H9 (cell line): ENCODE results near the gene C16orf74. TPM values are rescaled to one million over a fixed set of nuclear protein-coding genes. Genes with fewer than 3 reads are reported as not detected.

Experiments
- DNase-seq: peaks from one replicate; pipeline ENCODE4 v3.0.0-alpha.2; 2017
- H2AFZ ChIP-seq: one replicate; pipeline ENCODE4 v1.6.1; 2013; ENCODE audit warnings: mild to moderate bottlenecking, low read length, control low read depth, moderate library complexity
- H2AK5ac ChIP-seq: 2 replicates; pipeline ENCODE4 v1.6.1; 2013; ENCODE audit warnings: low read length, control low read depth, mixed read lengths; ENCODE audit not compliant: insufficient read length
- H2BK120ac ChIP-seq: one replicate; pipeline ENCODE4 v1.6.1; 2013; ENCODE audit warnings: low read depth, mild to moderate bottlenecking, low read length, control low read depth, inconsistent platforms; ENCODE audit not compliant: poor library complexity, severe bottlenecking
- H2BK12ac ChIP-seq: 2 replicates; pipeline ENCODE4 v1.6.1; 2013; ENCODE audit warnings: low read length, control low read depth, mixed read lengths, low read depth; ENCODE audit not compliant: insufficient read length
- H2BK15ac ChIP-seq: 2 replicates; pipeline ENCODE4 v1.6.1; 2013; ENCODE audit warnings: low read depth, low read length, control low read depth
- H2BK20ac ChIP-seq: one replicate; pipeline ENCODE4 v1.6.1; 2013; ENCODE audit warnings: low read depth, mild to moderate bottlenecking, low read length, control low read depth, inconsistent platforms; ENCODE audit not compliant: poor library complexity, severe bottlenecking
- H2BK5ac ChIP-seq: 2 replicates; pipeline ENCODE4 v1.6.1; 2013; ENCODE audit warnings: low read length, control low read depth, mixed read lengths; ENCODE audit not compliant: insufficient read length
- H3K14ac ChIP-seq: 2 replicates; pipeline ENCODE4 v1.6.1; 2013; ENCODE audit warnings: low read length, control low read depth; ENCODE audit not compliant: insufficient read depth
- H3K18ac ChIP-seq: 2 replicates; pipeline ENCODE4 v1.6.1; 2013; ENCODE audit warnings: low read depth, mild to moderate bottlenecking, mixed read lengths, low read length, control low read depth; ENCODE audit not compliant: insufficient read length
- H3K23ac ChIP-seq: 2 replicates; pipeline ENCODE4 v1.6.1; 2013; ENCODE audit warnings: low read length, control low read depth, mixed read lengths, low read depth; ENCODE audit not compliant: insufficient read length
- H3K23me2 ChIP-seq: 2 replicates; pipeline ENCODE4 v1.6.1; 2013; ENCODE audit warnings: low read depth, mild to moderate bottlenecking, mixed read lengths, low read length, control low read depth; ENCODE audit not compliant: insufficient read length, poor library complexity, severe bottlenecking
- H3K27ac ChIP-seq: 2 replicates; pipeline ENCODE4 v1.5.1; 2013; ENCODE audit warnings: low read length, control low read depth, mixed read lengths, low read depth; ENCODE audit not compliant: insufficient read length
- H3K27me3 ChIP-seq: 2 replicates; pipeline ENCODE4 v1.6.1; 2013; ENCODE audit warnings: low read length, control low read depth, inconsistent platforms; ENCODE audit not compliant: insufficient read depth
- H3K4ac ChIP-seq: 2 replicates; pipeline ENCODE4 v1.6.1; 2013; ENCODE audit warnings: low read depth, mild to moderate bottlenecking, control low read depth, inconsistent platforms, low read length, moderate library complexity
- H3K4me1 ChIP-seq: 2 replicates; pipeline ENCODE4 v1.6.1; 2013; ENCODE audit warnings: low read length, control low read depth, inconsistent platforms; ENCODE audit not compliant: insufficient read depth
- H3K4me2 ChIP-seq: 2 replicates; pipeline ENCODE4 v1.6.1; 2013; ENCODE audit warnings: low read length, control low read depth, mixed read lengths; ENCODE audit not compliant: insufficient read length, insufficient read depth
- H3K56ac ChIP-seq: 2 replicates; pipeline ENCODE4 v1.6.1; 2013; ENCODE audit warnings: low read depth, mild to moderate bottlenecking, mixed read lengths, low read length, control low read depth; ENCODE audit not compliant: insufficient read length
- H3K79me1 ChIP-seq: 2 replicates; pipeline ENCODE4 v1.6.1; 2013; ENCODE audit warnings: low read depth, mild to moderate bottlenecking, moderate library complexity, low read length, control low read depth, inconsistent platforms; ENCODE audit not compliant: insufficient read depth, poor library complexity, severe bottlenecking
- H3K79me2 ChIP-seq: 2 replicates; pipeline ENCODE4 v1.6.1; 2013; ENCODE audit warnings: low read length, control low read depth, inconsistent platforms; ENCODE audit not compliant: insufficient read depth
- H3K9ac ChIP-seq: 2 replicates; pipeline ENCODE4 v1.6.1; 2013; ENCODE audit warnings: low read length, control low read depth, mixed read lengths; ENCODE audit not compliant: insufficient read length; ENCODE audit errors: extremely low read depth
- H3K9me3 ChIP-seq: one replicate; pipeline ENCODE4 v1.6.1; 2013; ENCODE audit warnings: low read depth, low read length, inconsistent platforms; ENCODE audit not compliant: control insufficient read depth
- H3T11ph ChIP-seq: one replicate; pipeline ENCODE4 v1.6.1; 2013; ENCODE audit warnings: mild to moderate bottlenecking, low read length, control low read depth, inconsistent platforms
- H4K20me1 ChIP-seq: one replicate; pipeline ENCODE4 v1.6.1; 2013; ENCODE audit not compliant: control insufficient read depth, insufficient read length, insufficient read depth
- H4K5ac ChIP-seq: 2 replicates; pipeline ENCODE4 v1.6.1; 2013; ENCODE audit warnings: low read depth, mild to moderate bottlenecking, mixed read lengths, low read length, control low read depth; ENCODE audit not compliant: insufficient read length
- H4K8ac ChIP-seq: replicated peaks from 2 replicates; pipeline ENCODE4 v1.6.1; 2013; ENCODE audit warnings: low read length, control low read depth, mixed read lengths, low read depth; ENCODE audit not compliant: insufficient read length
- H4K91ac ChIP-seq: 2 replicates; pipeline ENCODE4 v1.6.1; 2013; ENCODE audit warnings: low read depth, mild to moderate bottlenecking, moderate library complexity, mixed read lengths, low read length, control low read depth; ENCODE audit not compliant: insufficient read length
- H3K27ac Mint-ChIP-seq, 3 experiments: 2 replicates in 2 of 3; 3 replicates in 1 of 3; pipeline ENCODE4 v1.8.0; 2020 to 2021; ENCODE audit warnings: mixed read lengths in 3 of 3, mild to moderate bottlenecking in 1 of 3, moderate library complexity in 1 of 3
- H3K27me3 Mint-ChIP-seq: 2 replicates; pipeline ENCODE4 v1.8.0; 2021; ENCODE audit warnings: low read depth, mild to moderate bottlenecking, moderate library complexity, mixed read lengths
- H3K36me3 Mint-ChIP-seq, 3 experiments: 2 replicates in 2 of 3; 3 replicates in 1 of 3; pipeline ENCODE4 v1.8.0; 2020 to 2021; ENCODE audit warnings: low read depth in 3 of 3, mixed read lengths in 3 of 3; ENCODE audit not compliant: insufficient read depth in 1 of 3
- H3K4me1 Mint-ChIP-seq, 2 experiments: 2 replicates each; pipeline ENCODE4 v1.8.0; 2020; ENCODE audit warnings: mixed read lengths in 2 of 2
- H3K4me3 Mint-ChIP-seq, 2 experiments: 2 replicates in 1 of 2; 3 replicates in 1 of 2; pipeline ENCODE4 v1.8.0; 2020 to 2021; ENCODE audit warnings: mild to moderate bottlenecking in 2 of 2, mixed read lengths in 2 of 2, moderate library complexity in 1 of 2
- H3K9me3 Mint-ChIP-seq, 2 experiments: 2 replicates in 1 of 2; 3 replicates in 1 of 2; pipeline ENCODE4 v1.8.0; 2020; ENCODE audit warnings: mild to moderate bottlenecking in 2 of 2, mixed read lengths in 2 of 2, moderate library complexity in 1 of 2
- WGBS: extraction: QIAGEN DNeasy Blood & Tissue Kit; methylation state at CpG from one replicate; pipeline ENCODE4 v1.1.7; 2013; ENCODE audit warnings: missing lambda C conversion rate, low lambda C conversion rate, mixed read lengths; ENCODE audit not compliant: insufficient read length; ENCODE audit errors: extremely low coverage; 5-methylcytosine and 5-hydroxymethylcytosine counted together
- total RNA-seq: library from RNA; stranded (reverse); gene quantifications from 2 replicates; pipeline ENCODE4 v1.2.1, GENCODE V29; 2021
- TF ChIP-seq, protein P1 (sequence below): fragments of 200-600 bp; sonication (generic); conservative IDR thresholded peaks from 3 replicates; pipeline ENCODE4 v1.8.0; 2021; ENCODE audit warnings: antibody characterized with exemption, mild to moderate bottlenecking

The C16orf74 gene
- total RNA-seq, 1 experiment from 2014 or later = 5.6 TPM

DNA sequence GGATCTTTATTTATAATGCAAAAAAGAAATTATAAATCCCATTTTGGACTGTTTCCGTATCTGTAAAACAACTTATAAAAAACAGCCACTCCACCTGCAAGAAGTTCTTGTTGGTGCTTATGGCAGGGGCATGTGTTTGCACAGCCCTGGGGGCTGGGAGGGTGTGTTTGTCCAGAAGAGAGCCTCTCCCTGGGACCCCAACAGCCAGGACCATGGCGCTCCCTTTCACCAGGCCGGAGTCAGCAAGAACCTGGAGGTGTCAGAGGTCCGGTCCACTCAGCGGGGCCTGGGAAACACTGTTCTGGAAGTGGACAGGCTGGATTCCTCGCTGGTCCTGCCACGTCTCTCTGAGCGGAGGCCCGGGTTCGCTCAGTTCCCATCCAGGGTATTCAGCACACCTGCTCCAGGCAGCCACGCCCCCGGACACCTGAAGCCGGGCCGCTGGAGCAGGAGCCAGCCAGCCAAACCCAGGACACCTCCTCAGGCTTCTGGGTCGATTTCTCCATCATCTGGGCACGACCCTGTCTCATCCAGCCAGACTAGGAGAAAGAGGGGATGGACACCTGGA, 43.3 kb downstream of the C16orf74 start:
- no peak for DNase-seq
- Histone ChIP-seq H3K56ac (no peak overlapping the region), H3K9me3 (peaks cover 7% of the 10 kb centered on the region), H3K79me2 (no peaks in the 10 kb centered on the region), H4K20me1 (no peaks in the 10 kb centered on the region), H3K4me1 (no peaks in the 10 kb centered on the region), H3K18ac (no peak overlapping the region), H4K8ac (no peak overlapping the region), H2BK12ac (no peak overlapping the region), H2AK5ac (no peak overlapping the region), H3K9ac (no peak overlapping the region), H4K5ac (no peak overlapping the region), H4K91ac (no peak overlapping the region), H2BK5ac (no peak overlapping the region), H2BK20ac (no peak overlapping the region), H2BK15ac (no peak overlapping the region), H2AFZ (no peak overlapping the region), H3K4ac (no peak overlapping the region), H3K23me2 (no peaks in the 10 kb centered on the region), H3K27me3 (no peaks in the 10 kb centered on the region), H3T11ph (no peak overlapping the region), H3K27ac (no peak overlapping the region), H2BK120ac (no peak overlapping the region), H3K14ac (no peak overlapping the region; the same call in 1 of the 2 replicates), H3K4me2 (no peak overlapping the region), H3K79me1 (no peaks in the 10 kb centered on the region), H3K23ac (no peak overlapping the region)
- H3K36me3 Mint-ChIP-seq = peaks cover 4 to 10% (median 8%) of the 10 kb centered on the region in 3 experiments; a peak in 5 of 7 replicates
- WGBS = no CpG with 5 or more reads among the region's 16 CpGs
- no peak overlapping the region for H3K4me3 Mint-ChIP-seq
- H3K27ac Mint-ChIP-seq = no peak overlapping the region; a peak in 1 of 7 replicates
- H3K27me3 Mint-ChIP-seq = peaks cover 2% of the 10 kb centered on the region; the same call in 1 of the 2 replicates
- TF ChIP-seq, protein P1, sequence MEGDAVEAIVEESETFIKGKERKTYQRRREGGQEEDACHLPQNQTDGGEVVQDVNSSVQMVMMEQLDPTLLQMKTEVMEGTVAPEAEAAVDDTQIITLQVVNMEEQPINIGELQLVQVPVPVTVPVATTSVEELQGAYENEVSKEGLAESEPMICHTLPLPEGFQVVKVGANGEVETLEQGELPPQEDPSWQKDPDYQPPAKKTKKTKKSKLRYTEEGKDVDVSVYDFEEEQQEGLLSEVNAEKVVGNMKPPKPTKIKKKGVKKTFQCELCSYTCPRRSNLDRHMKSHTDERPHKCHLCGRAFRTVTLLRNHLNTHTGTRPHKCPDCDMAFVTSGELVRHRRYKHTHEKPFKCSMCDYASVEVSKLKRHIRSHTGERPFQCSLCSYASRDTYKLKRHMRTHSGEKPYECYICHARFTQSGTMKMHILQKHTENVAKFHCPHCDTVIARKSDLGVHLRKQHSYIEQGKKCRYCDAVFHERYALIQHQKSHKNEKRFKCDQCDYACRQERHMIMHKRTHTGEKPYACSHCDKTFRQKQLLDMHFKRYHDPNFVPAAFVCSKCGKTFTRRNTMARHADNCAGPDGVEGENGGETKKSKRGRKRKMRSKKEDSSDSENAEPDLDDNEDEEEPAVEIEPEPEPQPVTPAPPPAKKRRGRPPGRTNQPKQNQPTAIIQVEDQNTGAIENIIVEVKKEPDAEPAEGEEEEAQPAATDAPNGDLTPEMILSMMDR = no peak
- peaks cover 5 to 8% of the 10 kb centered on the region in 2 experiments for H3K9me3 Mint-ChIP-seq
- H3K4me1 Mint-ChIP-seq = peaks cover 9 to 10% of the 10 kb centered on the region in 2 experiments
